Measurements from ENCODE around the gene NFS1. TPM values are rescaled to one million over a fixed set of nuclear protein-coding genes. Genes with fewer than 3 reads are reported as not detected.

The NFS1 gene
- total and polyA plus RNA-seq, 4 donors: 30.1 to 55.2 (median 46.1) TPM

- TF ChIP-seq CTCF (IDR thresholded peaks at IDR 0.05; ENCODE audit: low read depth, low read length, missing input control) (no peak), HNF4A (conservative IDR thresholded peaks at IDR 0.05) (no peak), GABPA (IDR thresholded peaks at IDR 0.05 in 1 of 2, conservative IDR thresholded peaks at IDR 0.05 in 1 of 2) (no peak), NR2F2 (IDR thresholded peaks at IDR 0.05) (no peak)
Measured at GRCh38 chr20:35700625-35701148, 1.5 kb upstream of the NFS1 start (continued).

GRCh38 chr20:35699957-35700624 lies 939 bp upstream of the NFS1 start:
- no peak for TF ChIP-seq MAX (IDR thresholded peaks at IDR 0.05)
- no peak for TF ChIP-seq REST (IDR thresholded peaks at IDR 0.05)
- TF ChIP-seq TAF1 (conservative IDR thresholded peaks at IDR 0.05): peak; percentile 18
- no peak for TF ChIP-seq NR2F2 (IDR thresholded peaks at IDR 0.05)
- Histone ChIP-seq H3K9ac (ENCODE audit: low read depth in 1 of 2, low read length in 2 of 2) (peak overlapping the region; percentile 48 to 64), H3K4me3 (ENCODE audit: low read depth in 1 of 3, low read length in 3 of 3) (peak overlapping the region; percentile 69 to 87 (median 82)), H3K4me1 (ENCODE audit: control insufficient read depth in 4 of 4, insufficient read depth in 4 of 4, low read length in 3 of 4) (peaks cover 0 to 36% (median 27%) of the 10 kb centered on the region in 4 donors), H3K36me3 (ENCODE audit: control insufficient read depth in 4 of 4, insufficient read depth in 3 of 4, low read depth in 1 of 4, low read length in 3 of 4) (peaks cover 8 to 30% (median 28%) of the 10 kb centered on the region in 4 donors), H3K27ac (ENCODE audit: low read depth in 1 of 2, low read length in 2 of 2) (peak overlapping the region; percentile 83 to 86), H3K9me3 (ENCODE audit: control insufficient read depth in 4 of 4, low read length in 3 of 4) (no peaks in the 10 kb centered on the region), H3K27me3 (ENCODE audit: control insufficient read depth in 4 of 4, insufficient read depth in 4 of 4, low read length in 3 of 4) (no peaks in the 10 kb centered on the region)
- WGBS: 16% methylated on average over 6 of the region's 6 CpGs
- no peak for DNase-seq (ENCODE audit: low spot score)

GRCh38 chr20:35698298-35699126 lies 640 bp downstream of the NFS1 start:
- Histone ChIP-seq H3K4me3 (ENCODE audit: low read depth in 1 of 3, low read length in 3 of 3) (peak overlapping the region; percentile 69 to 87 (median 82)), H3K36me3 (ENCODE audit: control insufficient read depth in 4 of 4, insufficient read depth in 3 of 4, low read depth in 1 of 4, low read length in 3 of 4) (peaks cover 5 to 16% (median 14%) of the 10 kb centered on the region in 4 donors), H3K9me3 (ENCODE audit: control insufficient read depth in 4 of 4, low read length in 3 of 4) (no peaks in the 10 kb centered on the region), H3K27me3 (ENCODE audit: control insufficient read depth in 4 of 4, insufficient read depth in 4 of 4, low read length in 3 of 4) (no peaks in the 10 kb centered on the region), H3K4me1 (ENCODE audit: control insufficient read depth in 4 of 4, insufficient read depth in 4 of 4, low read length in 3 of 4) (peaks cover 0 to 36% (median 28%) of the 10 kb centered on the region in 4 donors), H3K9ac (ENCODE audit: low read depth in 1 of 2, low read length in 2 of 2) (peak overlapping the region; percentile 49 to 68), H3K27ac (ENCODE audit: low read depth in 1 of 2, low read length in 2 of 2) (peak overlapping the region; percentile 83 to 86)
- WGBS: 8% methylated on average over 37 of the region's 37 CpGs
- DNase-seq (ENCODE audit: low spot score): peak; percentile 49
- TF ChIP-seq YY1 (IDR thresholded peaks at IDR 0.05) (no peak), HNF4G (IDR thresholded peaks at IDR 0.05) (no peak), FOXA2 (IDR thresholded peaks at IDR 0.05) (no peak), TAF1 (conservative IDR thresholded peaks at IDR 0.05) (no peak), JUND (IDR thresholded peaks at IDR 0.05) (no peak), HNF4A (conservative IDR thresholded peaks at IDR 0.05) (no peak), GABPA (IDR thresholded peaks at IDR 0.05 in 1 of 2, conservative IDR thresholded peaks at IDR 0.05 in 1 of 2) (no peak), EGR1 (IDR thresholded peaks at IDR 0.05; ENCODE audit: low read depth in 2 of 2) (no peak), RAD21 (IDR thresholded peaks at IDR 0.05) (no peak), SP1 (IDR thresholded peaks at IDR 0.05) (no peak), RXRA (IDR thresholded peaks at IDR 0.05) (no peak), NR2F2 (IDR thresholded peaks at IDR 0.05) (no peak), CTCF (IDR thresholded peaks at IDR 0.05; ENCODE audit: low read depth, low read length, missing input control) (no peak), ZBTB33 (IDR thresholded peaks at IDR 0.05) (no peak), MAX (IDR thresholded peaks at IDR 0.05) (no peak)

All from liver (tissue), 9 donors.